NCI-H510A (cell line): ENCODE data around the gene TPM4.
"Not testable (repeated sequence)": the region's sequence is repeated elsewhere in the genome, so short reads cannot be mapped to it uniquely, and the experiment has no call there.

Experiments
- DNase-seq: peaks from one replicate; lab custom pipeline; 2025; lab: John Stamatoyannopoulos, UW

Gene TPM4

GRCh38 chr19:16073988-16074387 is 2.3 kb upstream of the TPM4 start:
- DNase-seq: no peak

DNA sequence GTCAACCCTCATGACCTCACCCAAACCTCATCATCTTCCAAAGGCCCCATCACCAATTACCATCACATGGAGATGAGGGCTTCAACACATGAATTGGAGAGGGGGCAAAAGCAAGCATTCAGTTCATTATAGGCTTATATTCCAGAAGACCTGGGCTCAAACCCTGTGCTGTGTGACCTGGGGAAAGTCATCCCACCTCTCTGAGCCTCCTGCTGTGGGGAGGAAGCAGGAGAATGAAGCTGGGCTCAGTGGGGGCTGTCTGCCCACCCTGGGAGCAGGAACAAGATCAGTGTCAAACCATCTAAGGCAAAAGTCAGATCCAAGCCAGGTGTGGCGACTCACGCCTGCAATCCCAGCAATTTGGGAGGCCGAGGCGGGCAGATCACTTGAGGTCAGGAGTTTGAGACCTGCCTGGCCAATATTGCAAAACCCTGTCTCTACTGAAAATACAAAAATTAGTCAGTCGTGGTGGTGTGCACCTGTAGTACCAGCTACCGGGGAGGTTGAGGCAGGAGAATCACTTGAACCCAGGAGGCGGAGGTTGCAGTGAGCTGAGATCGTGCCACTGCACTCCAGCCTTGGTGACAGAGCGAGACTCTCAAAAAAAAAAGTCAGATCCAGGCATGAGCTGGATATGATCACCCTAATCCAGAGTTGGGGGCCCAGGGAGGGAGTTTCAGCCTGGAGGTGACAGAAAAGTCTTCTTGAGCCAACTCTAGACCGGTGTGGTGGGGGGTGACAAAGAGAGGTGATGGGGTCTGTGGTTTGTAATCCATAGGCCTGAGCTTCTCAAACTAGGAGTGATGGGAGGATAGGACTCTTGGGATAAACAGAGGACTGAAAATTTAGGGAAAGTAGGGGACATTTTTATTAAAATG is 1.6 kb upstream of the TPM4 start:
- DNase-seq: no peak

DNA sequence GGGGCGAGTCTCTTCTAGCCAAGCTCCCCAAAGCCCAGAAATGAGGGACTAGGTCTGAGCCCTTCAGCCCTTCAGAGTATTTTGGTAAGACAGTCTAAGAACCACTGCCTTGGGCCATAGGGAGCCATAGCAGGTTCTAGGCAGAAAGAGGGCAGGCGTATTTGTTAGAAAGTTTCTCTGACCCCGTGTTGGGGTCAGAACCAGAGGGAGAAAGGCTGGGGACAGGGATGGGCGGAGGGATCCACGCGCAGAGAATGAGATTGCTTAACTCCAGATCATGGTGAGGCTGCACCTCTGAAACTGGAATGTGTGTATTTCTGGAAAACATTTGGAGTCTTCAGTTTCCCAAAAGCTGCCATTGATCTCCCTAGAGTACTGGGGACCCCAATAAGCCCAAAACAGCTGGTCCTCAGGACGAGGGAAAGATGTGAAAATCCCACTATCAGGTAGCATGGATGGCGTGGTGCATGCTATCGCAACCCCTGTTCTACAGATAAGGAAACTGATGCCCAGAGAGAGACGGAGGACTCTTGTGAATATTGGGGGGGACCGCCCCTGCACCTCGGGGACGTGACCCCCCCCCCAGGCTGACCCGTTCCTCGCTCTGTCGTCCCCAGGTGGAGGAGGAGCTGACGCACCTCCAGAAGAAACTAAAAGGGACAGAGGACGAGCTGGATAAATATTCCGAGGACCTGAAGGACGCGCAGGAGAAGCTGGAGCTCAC is 703 bp upstream of the TPM4 start:
- no peak for DNase-seq

- DNase-seq: no peak
These were observed 790 bp downstream of the TPM4 start for GRCh38 chr19:16076958-16077611.

- DNase-seq: no peak
These were observed 1.9 kb downstream of the TPM4 start for GRCh38 chr19:16077984-16078758.

DNA sequence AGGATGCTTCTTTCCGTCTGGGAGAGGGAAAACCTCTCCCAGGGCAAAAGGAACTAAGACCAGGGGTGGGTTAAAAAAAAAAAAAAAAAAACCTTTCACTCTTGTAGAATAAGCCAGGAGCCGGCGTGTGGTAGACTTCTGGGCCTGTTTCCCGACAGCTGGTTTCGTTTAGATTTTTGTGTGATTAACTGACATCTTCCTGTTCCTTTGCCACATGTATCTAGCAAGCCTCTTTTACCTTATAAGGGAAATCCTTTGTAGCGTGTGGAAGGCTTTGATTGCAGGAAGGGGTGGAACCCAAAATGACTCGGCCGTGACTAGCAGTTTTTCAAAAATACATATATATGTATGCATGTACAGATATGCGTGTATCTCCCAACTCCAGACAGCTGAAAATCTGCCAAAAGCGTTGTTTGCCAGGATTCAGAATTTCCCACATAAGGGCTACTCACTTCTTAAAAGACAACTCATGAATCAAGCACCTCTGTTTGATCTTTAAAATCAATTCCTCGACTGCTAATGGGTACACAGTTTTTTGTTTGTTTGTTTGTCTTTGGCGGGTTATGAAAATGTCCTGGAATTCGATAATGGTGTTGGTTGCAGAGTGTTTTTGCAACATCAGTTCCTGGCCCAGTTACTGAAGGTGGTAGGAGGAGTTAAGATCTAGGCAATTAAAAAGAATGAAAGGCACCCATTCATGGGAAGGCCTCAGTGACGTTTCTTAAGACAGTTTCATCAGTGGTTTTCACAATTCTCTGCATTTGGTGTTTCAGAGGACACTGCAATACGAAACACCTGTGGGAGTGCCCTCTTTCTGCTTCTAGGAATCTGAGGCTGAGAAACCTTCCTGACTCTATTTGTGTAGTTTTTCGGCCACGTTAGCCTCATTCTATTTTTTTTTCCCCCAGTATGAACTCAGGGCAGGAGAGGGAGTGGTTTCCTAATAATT is 2.7 kb downstream of the TPM4 start:
- no peak for DNase-seq

DNA sequence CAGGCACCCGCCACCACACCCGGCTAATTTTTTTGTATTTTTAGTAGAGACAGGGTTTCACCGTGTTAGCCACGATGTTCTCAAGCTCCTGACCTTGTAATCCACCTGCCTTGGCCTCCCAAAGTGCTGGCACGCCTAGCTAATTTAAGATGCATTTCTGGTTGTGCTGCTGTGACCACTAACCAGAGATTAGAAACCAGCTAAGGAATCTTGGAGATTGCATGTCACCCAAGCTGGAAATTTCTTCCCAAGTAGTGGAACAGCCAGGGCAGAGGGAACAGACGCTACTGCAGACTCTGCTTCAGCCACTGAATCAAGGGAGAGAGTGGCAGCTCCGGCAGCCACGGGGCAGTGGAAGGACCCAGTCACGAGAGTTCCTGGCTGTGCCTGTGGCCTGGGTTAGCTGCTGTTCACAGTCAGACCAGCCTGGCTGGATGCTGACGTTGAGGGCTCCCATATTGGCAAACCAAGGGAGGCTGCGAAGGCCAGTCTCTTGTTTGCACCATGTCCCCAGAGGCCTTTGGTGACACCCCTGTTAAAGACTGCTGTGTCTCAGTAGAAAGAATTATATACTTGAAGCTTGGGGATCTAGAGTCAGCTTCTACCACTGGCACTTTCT is 7.9 kb downstream of the TPM4 start:
- no peak for DNase-seq

DNA sequence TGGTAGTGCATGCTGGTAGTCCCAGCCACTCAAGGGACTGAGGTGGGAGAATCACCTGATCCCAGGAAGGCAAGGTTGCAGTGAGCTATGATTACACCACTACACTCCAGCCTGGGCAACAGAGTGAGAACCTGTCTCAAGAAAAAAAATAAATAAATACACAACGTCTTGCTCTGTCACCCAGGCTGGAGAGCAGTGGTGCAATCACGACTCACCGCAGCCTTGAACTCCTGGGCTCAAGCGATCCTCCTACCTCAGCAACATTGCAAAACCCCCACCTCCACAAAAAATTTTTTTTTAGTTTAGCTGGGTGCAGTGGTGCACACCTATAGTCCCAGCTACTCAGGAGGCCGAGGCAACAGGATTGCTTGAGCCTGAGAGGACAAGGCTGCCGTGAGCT is 8.8 kb downstream of the TPM4 start:
- DNase-seq: no peak

DNA sequence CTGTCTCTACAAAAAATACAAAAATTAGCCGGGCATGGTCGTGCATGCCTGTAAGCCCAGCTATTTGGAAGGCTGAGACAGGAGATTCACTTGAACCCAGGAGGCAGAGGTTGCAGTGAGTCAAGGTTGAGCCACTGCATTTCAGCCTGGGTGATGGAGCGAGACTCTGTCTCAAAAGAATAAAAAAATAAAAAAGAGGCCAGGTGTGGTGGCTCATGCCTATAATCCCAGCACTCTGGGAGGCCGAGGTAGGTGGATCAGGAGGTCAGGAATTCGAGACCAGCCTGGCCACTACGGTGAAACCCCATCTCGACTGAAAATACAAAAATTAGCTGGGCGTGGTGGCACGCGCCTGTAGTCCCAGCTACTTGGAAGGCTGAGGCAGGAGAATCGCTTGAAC is 11.1 kb downstream of the TPM4 start:
- DNase-seq: not testable (repeated sequence)

GRCh38 chr19:16087940-16088339 is 11.6 kb downstream of the TPM4 start:
- no peak for DNase-seq

DNA sequence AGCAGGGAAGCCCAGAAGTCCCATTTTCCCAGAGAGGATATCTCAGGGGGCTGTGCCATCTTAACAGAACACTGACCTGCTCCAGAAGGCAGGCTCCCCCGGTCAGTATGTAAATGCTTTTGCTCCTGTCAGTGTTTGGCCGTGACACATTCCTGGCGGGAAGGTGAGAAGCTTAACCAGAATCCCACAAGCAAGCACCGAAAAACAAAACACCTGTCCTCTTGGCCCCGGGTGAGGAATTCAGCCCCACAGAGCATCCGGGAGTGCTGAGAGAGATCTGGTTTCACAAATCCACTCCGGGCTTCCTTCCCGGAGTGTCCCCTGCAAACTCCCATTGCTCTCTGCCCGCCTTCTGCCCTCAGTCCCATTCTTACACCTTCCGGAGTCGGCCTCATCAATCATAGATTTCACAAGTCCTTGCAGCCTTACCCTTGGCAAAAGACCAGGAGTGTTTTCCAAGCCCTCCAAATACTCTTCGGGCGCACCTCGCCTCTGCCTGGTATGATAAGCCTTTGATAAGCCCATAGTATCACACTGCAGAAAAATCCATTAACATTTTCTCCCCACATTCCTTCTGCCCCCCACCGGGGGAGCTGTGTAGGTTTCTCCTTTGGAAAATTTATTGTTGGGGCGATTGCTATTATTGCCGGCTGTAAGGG is 12.2 kb downstream of the TPM4 start:
- no peak for DNase-seq

GRCh38 chr19:16089010-16089846 is 12.9 kb downstream of the TPM4 start:
- no peak for DNase-seq

DNA sequence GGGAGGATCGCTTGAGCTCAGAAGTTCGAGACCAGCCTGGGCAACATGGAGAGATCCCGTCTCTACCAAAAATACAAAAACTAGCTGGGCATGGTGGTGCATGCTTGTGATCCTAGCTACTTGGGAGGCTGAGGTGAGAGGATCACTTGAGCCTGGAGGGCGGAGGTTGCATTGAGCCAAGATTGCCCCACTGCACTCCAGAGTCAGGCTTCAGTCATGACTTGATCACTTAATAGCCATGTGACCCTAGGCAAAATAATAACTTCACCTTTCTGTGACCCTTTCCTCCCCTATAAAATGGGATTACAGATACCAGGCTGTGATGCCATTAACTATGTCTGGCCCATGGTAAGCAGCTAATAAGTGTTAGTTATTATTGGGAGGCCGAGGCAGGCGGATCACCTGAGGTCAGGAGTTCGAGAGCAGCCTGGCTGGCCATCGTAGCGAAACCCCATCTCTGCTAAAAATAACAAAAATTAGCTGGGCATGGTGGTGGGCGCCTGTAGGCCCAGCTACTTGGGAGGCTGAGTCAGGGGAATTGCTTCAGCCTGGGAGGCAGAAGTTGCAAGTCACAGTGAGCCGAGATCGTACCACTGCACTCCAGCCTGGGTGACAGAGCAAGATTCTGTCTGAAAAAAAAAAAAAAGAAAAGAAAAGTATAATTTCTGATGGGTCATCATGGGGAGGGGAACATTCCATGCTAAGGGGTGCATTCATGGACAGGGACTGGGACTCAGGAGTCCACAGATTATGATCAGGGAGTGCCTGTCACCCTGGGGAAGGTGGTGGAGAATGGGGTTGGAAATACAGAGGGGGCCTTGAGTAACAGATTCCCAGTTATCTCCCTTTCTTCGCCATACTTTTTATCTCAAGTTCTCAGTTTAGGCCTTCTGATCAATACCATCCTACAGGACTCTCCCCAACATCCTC is 15.5 kb downstream of the TPM4 start:
- DNase-seq: no peak

DNA sequence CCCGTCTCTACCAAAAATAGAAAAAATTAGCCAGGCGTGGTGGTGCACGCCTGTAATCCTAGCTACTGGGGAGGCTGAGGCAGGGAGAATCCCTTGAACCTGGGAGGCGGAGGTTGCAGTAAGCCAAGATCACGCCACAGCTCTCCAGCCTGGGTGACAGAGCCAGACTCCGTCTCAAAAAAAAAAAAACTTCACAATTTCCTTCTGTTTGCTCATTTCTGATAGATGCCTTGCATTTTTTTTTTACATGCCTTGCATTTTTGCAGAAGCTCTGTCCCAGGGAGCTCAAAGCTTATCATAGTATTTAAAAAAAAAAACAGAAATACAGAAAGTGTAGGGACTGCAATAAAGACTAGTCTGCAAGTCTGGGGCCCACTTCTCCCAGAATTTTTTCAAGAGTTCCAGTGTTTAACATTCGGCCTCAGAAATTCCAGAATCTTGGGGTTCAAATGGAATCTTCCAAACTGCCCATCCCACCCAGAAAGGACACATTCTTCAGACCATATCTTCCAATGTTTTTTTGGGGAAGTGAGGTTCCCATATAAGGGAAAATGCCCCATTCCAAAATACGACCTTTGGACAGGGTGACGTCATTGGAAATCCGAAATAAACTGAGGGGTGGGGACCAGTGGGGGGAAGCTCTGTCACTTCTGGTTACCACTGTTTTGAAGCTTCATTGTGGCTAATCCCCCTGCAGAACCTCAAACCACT is 18.2 kb downstream of the TPM4 start:
- no peak for DNase-seq

DNA sequence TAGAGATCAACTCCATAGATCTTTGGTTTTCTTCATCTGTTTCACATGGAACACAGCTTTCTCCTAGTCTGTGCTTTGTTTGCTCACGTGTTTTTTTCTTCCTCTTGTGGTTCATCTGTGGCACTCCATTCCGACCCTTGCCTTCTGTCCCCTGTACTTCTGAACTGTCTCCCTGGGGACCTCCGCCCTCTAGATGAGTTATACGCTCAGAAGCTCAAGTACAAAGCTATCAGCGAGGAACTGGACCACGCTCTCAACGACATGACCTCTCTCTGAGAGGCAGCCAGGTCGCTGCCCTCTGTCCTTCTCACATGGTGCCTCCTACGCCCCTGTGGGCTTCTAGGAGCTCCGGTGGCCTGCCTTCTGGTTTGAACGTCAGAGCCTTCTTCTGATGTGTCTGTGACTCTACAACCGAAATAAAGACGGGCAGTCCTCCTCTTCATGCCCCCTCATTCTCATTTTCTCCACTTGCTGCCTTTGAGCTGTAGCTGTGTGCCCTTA is 18.8 kb downstream of the TPM4 start:
- no peak for DNase-seq

- DNase-seq: no peak
These were observed 20.1 kb downstream of the TPM4 start for GRCh38 chr19:16096280-16096855.

- DNase-seq: no peak
These were observed 22.1 kb downstream of the TPM4 start for GRCh38 chr19:16098416-16098768.
